SU-DHL-6 (cell line): ENCODE measurements around the gene PLAAT5.

Experiments
- CTCF ChIP-seq: fragments of 200-600 bp; sonication (generic); IDR thresholded peaks from one replicate; pipeline ENCODE4 v1.5.1; 2017; ENCODE audit warnings: antibody characterized with exemption, mild to moderate bottlenecking, low read length, moderate library complexity; ENCODE audit not compliant: insufficient read depth, poor library complexity, severe bottlenecking
- EZH2phosphoT487 ChIP-seq: fragments of 200-600 bp; sonication (generic), shearing (Covaris generic); conservative IDR thresholded peaks from 2 replicates; pipeline ENCODE4 v1.6.1; 2018; ENCODE audit warnings: mild to moderate bottlenecking, antibody characterized with exemption, low read length, moderate library complexity, mixed read lengths

GRCh38 chr11:63512816-63513215 lies 21.8 kb upstream of the PLAAT5 start:
- TF ChIP-seq CTCF (no peak), EZH2phosphoT487 (no peak)
